HG03457 (cell line): Measurements from ENCODE around the gene ZNF804A.
"Not testable (repeated sequence)": the region's sequence is repeated elsewhere in the genome, so short reads cannot be mapped to it uniquely, and the experiment has no call there.

ENCODE experiments used
- ATAC-seq: cut with Tn5 transposase; IDR thresholded peaks from one replicate; pipeline ENCODE4 v1.9.1; 2021; ENCODE audit warnings: moderate number of reproducible peaks; ENCODE audit not compliant: unreplicated experiment

ZNF804A gene

GRCh38 chr2:184815824-184816223 lies 217.5 kb downstream of the ZNF804A start:
- no peak for ATAC-seq

GRCh38 chr2:184824597-184824996 lies 226.3 kb downstream of the ZNF804A start:
- ATAC-seq: no peak

- ATAC-seq: peak; percentile 61
These were observed 232.2 kb downstream of the ZNF804A start for GRCh38 chr2:184830531-184830930.

GRCh38 chr2:184834699-184835397 lies 236.5 kb downstream of the ZNF804A start:
- peak; percentile 29 for ATAC-seq

GRCh38 chr2:184835398-184835715 lies 237.0 kb downstream of the ZNF804A start:
- peak; percentile 57 for ATAC-seq

GRCh38 chr2:184847331-184847730 lies 249.0 kb downstream of the ZNF804A start:
- ATAC-seq: no peak

GRCh38 chr2:184849516-184849915 lies 251.2 kb downstream of the ZNF804A start:
- ATAC-seq: no peak

GRCh38 chr2:184851576-184851975 lies 253.2 kb downstream of the ZNF804A start:
- no peak for ATAC-seq

GRCh38 chr2:184859187-184859586 lies 260.9 kb downstream of the ZNF804A start:
- ATAC-seq: no peak

- ATAC-seq: no peak
These were observed 262.4 kb downstream of the ZNF804A start for GRCh38 chr2:184860744-184861143.

GRCh38 chr2:184875212-184875611 lies 276.9 kb downstream of the ZNF804A start:
- no peak for ATAC-seq

- ATAC-seq: no peak
These were observed 277.6 kb downstream of the ZNF804A start for GRCh38 chr2:184875911-184876310.

- ATAC-seq: no peak
These were observed 279.6 kb downstream of the ZNF804A start for GRCh38 chr2:184877909-184878308.

GRCh38 chr2:184879671-184880070 lies 281.3 kb downstream of the ZNF804A start:
- ATAC-seq: no peak

- ATAC-seq: not testable (repeated sequence)
These were observed 288.3 kb downstream of the ZNF804A start for GRCh38 chr2:184886585-184886984.

GRCh38 chr2:184890311-184890710 lies 292.0 kb downstream of the ZNF804A start:
- ATAC-seq: peak; percentile 68

GRCh38 chr2:184904991-184905390 lies 306.7 kb downstream of the ZNF804A start:
- ATAC-seq: no peak

GRCh38 chr2:184906160-184906559 lies 307.8 kb downstream of the ZNF804A start:
- ATAC-seq: no peak

GRCh38 chr2:184906709-184907108 lies 308.4 kb downstream of the ZNF804A start:
- no peak for ATAC-seq

GRCh38 chr2:184908966-184909365 lies 310.6 kb downstream of the ZNF804A start:
- no peak for ATAC-seq

- ATAC-seq: no peak
These were observed 322.2 kb downstream of the ZNF804A start for GRCh38 chr2:184920451-184920965.

GRCh38 chr2:184921676-184922075 lies 323.3 kb downstream of the ZNF804A start:
- no peak for ATAC-seq

- ATAC-seq: no peak
These were observed 325.4 kb downstream of the ZNF804A start for GRCh38 chr2:184923751-184924150.
